DMS 273 (cell line): ENCODE results near the gene TMEM205.
"Not testable (repeated sequence)": the region's sequence is repeated elsewhere in the genome, so short reads cannot be mapped to it uniquely, and the experiment has no call there.

Source experiments
- DNase-seq: peaks from one replicate; lab custom pipeline; 2025; ENCODE audit not compliant: unreplicated experiment; lab: John Stamatoyannopoulos, UW

The TMEM205 gene

DNA sequence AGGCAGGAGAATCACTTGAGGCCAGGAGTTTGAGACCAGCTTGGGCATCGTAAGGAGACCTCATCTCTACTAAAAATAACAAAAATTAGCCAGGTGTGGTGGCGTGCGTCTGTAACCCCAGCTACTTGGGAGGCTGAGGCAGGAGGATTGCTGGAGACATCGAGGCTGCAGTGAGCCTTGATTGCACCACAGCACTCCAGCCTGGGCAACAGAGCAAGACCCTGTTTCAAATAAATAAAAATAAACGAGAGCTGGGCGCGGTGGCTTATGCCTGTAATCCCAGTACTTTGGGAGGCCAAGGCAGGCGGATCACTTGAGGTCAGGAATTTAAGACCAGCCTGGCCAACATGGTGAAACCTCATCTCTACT is 6.0 kb downstream of the TMEM205 start:
- not testable (repeated sequence) for DNase-seq

DNA sequence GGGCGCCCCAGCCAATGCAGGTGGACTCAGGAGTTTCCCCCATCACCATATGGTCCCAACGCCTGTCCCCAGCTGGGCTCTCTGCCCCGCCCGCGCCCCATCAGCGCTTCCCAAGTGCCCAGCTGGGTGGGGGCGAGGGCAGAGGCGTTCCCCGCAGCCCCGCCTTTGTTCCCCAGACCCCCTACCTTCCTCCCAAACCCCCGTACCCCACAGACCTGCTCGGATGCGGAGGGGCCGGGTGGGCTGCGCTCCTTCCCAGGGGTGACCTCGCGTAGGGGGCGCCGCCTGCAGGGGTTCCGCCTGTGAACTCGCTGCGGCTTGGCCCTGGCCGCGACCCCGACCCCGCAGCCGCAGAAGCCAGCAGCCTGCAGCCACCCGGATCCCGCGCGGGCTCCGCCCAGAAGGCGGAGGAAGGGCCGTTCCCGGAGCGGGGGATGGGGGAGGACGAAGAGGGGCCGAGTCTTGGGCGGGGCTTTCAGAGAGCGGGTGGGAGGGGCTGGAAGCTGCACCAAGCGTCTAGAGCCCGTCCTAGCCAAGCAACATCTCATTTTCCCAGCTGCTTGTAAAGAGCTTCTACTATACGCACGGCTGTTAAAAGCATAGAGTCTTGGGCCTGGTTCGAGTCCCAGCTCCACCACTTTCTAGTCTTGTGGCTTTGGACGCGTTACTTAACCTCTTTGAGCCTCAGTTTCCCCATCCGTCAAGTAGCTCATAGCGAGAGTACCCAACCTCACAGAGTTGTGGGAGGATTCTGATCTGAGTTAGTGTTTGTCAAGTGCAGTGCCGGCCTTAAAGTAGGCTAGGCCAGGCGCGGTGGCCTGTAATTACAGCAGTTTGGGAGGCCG is 6.6 kb downstream of the TMEM205 start, which contains the start of gene RAB3D:
Gene RAB3D (minus strand): TSS at position 404 of the 845 bp plus-strand sequence. CDS start 2,258 bp downstream, outside the sequence.
- peak; percentile 96 for DNase-seq

DNA sequence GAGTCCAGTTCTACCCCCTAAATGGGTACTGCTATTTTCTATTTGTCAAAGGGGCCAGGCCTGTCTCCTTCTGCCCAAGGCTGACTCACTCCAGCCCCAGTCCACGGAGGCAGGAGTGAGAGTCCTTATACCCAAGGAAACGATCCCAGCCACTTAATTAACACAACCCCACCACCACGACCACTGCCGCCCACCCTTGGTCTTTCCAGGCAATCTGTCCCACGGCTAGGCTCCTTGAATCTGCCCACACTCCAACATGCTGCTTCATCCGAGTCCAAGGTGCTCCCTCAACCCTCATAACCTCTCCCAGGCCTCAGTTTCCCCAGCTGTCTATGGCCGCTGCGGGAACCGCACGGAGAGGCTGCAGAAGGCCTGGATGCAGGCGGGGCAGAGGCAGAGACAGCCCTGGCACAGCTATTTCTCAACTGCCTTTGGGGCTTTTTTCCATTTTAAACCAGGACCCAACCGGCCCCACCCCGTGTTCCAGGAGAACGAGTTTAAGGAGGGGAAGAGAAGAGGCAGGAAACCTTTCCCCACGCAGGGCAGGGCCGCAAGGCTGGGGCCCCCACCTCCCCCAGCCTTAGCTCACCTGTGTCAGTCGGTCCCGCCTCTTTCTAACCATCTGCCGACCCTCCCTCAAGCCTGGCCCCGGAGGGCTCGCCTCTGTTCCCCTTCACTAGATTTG is 7.4 kb downstream of the TMEM205 start:
- peak; percentile 64 for DNase-seq

DNA sequence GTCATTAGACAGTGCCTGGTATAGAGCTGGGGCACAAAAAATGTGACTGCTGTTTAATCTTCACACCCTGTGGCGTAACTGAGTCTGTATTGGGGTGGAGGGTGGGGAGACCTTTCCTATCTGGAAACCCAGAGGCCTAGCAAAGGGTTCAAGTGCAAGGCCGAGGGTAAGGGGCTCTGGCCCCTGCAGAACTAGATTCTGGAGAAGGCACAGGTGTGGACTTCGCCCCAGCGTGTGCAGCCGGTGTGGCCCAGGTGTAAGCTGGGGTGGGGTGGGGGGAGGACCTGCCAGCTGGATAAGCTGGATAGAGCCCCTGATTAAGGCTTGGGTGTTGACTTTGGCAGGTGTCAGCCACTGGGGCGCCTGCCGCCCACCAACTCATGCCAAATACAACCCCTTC is 7.9 kb downstream of the TMEM205 start:
- no peak for DNase-seq

DNA sequence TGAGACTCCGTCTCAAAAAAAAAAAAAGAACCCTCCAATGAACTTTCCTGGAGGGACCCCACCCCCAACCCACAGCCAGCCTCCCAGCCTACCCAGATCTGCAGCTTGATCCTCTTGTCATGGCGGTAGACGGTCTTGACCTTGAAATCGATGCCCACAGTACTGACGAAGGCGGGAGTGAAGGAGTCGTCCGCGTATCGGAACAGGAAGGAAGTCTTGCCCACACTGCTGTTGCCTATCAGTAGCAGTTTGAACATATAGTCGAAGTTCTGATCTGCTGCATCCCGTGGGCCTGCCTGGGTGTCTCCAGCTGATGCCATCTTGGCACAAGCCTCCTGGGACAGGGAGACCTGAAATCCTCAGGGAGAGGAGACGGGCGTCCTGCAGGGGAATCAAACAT is 9.0 kb downstream of the TMEM205 start:
- DNase-seq, result no peak

DNA sequence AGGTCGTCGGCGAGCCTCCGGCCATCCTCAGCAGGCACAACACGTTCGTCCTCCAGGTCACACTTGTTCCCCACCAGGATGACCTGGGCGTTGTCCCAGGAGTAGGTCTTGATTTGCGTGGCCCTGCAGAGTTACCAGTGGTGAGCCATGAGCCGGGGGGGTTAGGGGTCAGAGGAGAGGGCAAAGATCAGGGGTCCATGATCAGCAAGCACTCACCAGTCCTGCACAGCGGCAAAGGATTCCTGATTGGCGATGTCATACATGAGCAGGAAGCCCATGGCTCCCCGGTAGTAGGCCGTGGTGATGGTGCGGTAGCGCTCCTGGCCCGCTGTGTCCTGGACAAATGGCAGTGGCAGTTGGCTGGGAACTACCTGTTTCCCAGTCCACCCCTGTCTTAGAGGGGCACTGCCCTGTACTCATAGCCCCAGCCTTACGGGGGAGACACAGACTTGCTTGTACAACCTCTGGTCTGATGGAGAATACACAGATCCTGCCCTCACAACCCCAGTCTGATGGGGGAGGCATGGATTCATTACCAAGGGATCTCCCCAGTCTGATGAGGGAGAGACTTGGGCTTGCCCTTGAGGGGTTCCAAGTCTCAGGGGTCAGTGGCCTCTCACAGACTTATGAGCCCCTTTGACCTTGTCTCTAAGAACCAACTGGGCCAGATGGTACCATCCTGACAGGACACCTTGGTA is 10.5 kb downstream of the TMEM205 start:
- DNase-seq, result no peak

DNA sequence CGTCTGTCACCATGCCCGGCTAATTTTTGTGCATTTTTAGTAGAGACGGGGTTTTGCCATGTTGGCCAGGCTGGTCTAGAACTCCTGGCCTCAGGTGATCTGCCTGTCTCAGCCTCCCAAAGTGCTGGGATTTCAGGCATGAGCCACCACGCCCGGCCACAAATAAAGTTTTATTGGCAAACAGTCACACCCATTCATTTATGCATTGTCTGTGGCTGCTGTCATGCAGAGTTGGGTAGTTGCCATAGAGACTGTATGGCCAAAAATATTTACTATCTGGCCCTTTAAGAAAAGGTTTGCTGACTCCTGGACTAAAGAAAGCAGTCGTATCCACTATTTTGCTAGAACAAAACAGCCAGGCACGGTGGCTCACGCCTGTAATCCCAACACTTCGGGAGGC is 12.2 kb downstream of the TMEM205 start:
- not testable (repeated sequence) for DNase-seq

DNA sequence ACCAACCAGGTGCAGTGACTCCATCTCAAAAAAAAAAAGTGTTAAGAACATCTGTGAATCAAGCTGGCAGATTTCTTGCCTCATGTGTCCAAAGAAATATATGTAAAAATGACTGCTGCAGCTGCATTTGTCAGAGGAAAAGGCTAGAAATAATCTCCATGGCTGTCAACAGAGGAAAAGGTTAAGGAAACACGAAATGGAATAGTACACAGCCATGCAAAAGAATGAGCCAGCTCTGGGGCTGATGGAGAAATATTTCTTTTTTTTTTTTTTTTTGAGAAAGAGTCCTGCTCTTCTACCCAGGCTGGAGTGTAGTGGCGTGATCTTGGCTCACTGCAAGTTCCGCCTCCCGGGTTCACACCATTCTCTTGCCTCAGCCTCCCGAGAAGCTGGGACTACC is 13.2 kb downstream of the TMEM205 start:
- no peak for DNase-seq

DNA sequence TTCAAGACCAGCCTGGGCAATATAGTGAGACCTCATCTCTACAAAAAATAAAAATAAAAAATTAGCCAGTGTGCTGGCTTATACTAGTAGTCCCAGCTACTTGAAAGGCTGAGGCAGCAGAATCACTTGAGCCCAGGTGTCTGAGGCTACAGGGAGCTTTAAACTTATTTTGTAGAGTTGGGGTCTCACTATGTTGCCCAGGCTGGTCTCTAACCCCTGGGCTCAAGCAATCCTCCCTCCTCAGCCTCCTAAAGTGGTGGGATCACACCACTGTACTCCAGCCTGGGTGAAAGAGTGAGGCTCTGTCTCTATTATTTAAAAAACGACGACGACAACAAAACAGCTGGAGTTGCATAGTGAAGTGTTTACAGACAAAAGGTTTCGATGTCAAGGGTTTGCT is 14.6 kb downstream of the TMEM205 start:
- no peak for DNase-seq

DNA sequence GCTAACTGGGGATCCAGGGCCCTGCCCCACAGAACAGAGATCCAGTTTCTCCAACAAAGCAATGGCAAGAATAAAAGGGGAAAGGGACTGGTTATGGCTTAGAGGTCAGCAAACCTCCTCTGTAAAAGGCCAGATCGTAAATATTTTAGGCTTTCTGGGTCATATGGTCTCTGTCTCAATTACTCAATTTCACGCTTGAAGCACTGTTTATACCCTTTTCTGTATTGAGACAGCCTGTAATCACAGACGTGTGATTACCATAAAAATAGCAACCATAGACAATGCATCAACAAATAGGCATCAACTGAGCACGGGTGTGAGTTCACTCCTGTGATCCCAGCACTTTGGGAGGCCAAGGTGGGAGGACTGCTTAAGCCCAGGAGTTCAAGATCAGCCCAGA is 15.9 kb downstream of the TMEM205 start:
- no peak for DNase-seq

DNA sequence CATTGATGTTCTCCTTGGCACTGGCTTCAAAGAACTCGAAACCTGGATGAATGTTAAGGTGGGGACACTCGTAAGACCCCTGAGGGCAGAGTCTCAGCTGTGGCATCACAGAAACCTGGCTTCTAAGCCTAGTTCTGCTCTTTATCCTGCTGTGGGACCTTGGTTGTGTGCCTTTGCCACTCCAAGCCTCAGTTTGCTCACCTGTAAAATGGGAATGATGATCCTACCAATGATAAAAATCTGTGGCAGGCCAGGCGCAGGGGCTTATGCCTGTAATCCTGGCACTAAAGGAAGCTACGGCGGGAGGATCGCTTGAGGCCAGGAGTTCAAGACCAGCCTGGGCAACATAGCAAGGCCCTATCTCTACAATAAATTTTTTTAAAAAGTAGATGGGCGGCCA is 20.5 kb downstream of the TMEM205 start:
- no peak for DNase-seq

DNA sequence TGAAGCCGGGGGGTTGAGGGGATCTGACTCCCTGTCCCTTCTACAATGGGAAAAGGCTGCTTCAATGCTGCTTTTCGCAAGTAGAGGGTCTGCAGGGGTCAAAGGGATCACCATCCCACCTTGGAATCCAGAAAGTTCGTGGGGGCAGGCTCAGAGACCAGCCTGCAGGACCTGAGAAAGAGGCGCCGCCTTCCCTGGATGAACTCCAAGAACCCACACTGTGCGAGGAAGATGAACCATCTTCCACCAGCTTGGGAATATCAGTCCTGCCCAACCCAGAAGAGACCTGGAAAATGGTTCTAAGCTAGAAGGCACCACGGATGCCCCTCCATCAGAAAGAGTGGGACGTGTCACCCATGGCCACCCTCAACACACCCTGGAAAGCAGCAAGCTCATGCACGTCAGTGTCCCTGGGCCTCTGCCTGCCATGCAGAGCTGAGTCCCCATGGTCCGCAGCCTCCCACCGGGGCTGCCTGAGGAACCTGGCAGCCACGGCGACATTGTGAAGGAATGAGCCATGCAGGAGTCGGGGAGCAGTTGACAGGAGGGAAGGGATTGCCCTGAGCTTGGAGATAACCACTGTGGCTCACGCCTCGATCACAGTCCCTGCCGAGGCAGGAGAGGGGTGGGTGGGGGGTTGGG is 21.2 kb downstream of the TMEM205 start:
- peak; percentile 41 for DNase-seq

DNA sequence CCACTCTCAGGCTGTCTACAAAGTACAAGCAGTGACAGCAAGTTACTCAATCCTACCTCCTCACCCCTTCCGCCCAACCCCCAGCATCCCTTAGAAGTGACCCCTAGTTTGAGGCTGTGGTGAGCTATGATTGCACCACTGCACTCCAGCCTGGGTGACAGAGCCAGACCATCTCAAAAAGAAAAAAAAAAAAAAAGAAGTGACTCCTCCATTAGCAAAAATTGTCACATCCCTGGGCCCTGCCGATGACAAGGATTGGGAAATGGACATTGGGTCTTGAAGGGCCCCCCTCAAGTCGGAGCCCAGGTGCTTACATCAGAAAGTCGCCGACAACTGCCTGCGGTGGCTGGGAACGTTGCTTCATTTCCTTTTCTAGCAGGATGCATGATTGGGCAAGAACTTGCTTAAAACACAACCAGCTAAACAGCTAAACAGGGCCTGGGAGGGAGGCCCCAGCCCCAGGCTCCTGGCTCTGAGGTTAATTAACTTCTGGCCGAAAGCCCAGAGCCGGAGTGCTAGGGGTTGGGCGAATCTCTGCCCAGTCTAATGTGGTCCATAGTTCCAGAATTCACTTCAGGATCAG is 21.9 kb downstream of the TMEM205 start:
- peak; percentile 93 for DNase-seq

DNA sequence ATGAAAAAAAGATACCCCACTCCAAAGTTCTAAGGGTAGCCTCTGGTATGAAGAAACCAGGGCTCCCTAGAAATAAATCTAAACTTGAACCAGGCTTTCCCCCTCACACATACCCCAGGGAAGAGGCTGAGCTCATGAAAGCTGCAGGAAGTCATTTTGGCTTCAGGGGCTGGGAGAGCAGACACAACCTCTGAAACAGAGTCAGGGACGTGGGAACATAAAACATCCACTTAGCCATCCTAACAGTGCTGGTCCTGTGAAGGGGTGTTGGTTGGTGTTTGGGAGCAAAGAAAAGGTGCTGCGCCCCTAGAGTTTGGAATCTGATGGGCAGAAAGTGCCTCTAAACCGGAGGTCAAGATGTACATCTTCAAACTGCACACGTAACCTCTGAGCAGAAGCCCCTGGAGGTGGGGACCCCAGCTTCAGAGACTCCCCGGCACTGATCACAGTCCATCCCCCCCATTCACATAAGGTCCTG is 22.4 kb downstream of the TMEM205 start:
- DNase-seq, result no peak

DNA sequence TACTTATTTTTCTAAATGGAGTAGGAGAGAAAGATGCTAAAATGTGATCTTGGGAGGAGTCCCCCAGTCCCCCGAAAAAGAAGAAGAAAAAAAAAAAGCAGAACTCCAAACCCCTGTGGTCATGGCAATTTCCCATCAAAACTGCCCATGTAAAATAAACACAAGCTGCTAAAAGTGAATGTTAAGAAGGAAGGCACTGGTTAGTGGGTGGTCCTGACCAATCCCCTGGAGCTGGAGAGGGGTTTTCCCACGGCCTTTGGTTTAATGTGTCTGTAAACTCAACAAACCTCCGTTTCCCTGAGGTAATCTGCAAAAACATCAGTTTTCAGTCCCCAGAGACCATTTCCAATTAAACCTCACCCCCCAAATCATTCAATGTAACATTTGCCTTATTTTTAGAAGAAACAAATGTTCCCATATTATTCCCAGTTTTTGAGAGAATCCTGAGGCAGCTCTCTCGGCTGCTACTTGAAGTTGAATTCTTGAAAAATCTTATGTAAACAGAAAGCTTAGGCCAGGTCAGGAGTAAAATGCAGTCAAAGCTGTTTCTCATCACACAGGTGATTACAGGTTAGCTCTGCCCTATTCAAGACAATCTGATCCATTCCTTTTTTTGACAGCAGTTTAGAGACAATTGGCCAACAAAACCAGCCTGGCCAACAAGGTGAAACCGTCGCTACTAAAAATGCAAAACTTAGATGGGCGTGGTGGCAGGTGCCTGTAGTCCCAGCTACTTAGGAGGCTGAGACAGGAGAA is 23.6 kb downstream of the TMEM205 start:
- no peak for DNase-seq

DNA sequence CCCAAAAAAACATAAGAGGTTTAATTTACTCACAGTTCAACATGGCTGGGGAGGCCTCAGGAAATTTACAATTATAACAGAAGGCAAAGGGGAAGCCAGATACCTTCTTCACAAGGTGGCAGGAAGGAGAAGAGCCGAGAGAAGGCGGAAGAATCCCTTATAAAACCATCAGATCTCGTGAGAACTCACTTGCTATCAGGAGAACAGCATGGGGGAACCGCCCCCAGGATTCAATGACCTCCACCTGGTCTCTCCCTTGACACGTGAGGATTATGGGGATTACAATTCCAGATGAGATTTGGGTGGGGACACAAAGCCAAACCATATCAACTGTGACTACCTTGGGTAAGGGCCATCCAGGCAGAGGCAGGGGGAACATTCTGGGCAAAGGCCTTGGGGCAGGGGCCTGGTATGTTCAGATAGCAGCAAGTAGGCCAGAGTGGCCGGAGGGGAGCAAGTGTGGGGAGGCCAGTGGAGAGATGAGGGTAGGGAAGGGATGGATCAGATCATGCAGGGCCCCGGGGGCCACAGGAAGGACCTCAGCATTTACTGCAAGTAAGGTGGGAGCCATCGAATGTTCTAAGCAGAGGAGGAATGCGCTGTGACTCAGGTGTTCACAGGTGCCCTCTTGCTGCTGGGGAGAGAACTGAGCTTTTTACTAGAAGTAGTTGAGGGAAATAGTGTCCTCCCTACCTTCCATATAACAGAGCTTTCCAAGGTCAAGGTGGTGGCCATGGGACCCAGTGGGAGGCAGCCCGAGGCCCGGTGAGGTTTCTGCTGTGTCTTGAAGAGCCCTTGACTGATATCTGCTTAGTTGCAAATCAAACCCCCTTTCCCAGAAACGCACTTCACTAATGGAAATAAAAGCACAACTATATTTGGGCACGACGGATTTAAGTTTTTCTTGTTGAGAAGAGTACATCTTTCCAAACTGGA is 24.6 kb downstream of the TMEM205 start:
- no peak for DNase-seq

DNA sequence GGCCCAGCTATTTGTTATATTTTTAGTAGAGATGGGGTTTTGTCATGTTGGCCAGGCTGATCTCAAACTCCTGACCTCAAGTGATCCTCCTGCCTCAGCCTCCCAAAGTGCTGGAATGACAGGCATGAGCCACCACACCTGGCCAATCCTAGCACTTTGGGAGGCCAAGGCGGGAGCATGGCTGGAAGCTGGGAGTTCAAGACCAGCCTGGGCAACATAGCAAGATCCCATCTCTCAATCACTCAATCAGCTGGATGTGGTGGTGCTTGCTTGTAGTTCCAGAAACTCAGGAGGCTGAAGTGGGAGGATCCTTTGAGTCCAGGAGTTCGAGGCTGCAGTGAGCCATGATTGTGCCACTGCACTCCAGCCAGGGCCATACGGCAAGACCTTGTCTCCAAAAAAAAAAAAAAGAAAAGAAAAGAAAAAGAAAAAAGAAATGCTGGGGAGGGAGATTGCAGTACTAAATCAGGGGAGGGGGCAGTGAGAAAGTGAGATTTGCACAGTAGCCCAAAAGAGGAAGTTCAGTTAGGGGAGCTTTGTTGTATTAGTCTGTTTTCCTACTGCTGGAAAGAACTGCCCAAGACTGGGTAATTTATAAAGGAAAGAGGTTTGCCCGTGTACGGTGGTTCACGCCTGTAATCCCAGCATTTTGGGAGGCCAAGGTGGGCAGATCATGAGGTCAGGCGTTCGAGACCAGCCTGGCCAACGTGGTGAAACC is 25.6 kb downstream of the TMEM205 start:
- not testable (repeated sequence) for DNase-seq

DNA sequence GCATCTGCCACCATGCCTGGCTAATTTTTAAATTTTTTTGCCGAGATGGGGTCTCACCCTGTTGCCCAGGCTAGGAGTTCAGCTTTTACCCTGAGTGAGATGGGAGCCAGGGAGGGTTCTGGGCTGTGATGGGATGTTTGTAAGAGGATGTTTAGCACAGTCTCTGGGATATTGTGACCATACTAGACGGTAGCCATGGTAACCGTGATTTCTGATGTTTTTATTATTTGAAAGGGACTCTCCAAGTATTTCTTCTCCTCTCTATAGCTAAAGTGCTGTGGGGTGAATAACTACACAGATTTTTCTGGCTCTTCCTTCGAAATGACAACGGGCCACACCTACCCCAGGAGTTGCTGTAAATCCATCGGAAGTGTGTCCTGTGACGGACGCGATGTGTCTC is 39.7 kb downstream of the TMEM205 start:
- no peak for DNase-seq
